Endothelial cell of umbilical vein (primary cell): ENCODE results near the gene TFAP2B.

Source experiments
- EZH2 ChIP-seq: IDR thresholded peaks from 2 replicates; pipeline ENCODE4 v1.6.1; 2012; ENCODE audit warnings: borderline replicate concordance, low read depth, mild to moderate bottlenecking, moderate library complexity, low read length, inconsistent platforms; ENCODE audit not compliant: severe bottlenecking
- FOS ChIP-seq: IDR thresholded peaks from 2 replicates; pipeline ENCODE4 v1.6.1; 2011; ENCODE audit warnings: mild to moderate bottlenecking, low read length, moderate library complexity, borderline replicate concordance; ENCODE audit not compliant: insufficient read depth
- GATA2 ChIP-seq: IDR thresholded peaks from 2 replicates; pipeline ENCODE4 v1.7.0; 2011; ENCODE audit warnings: low read depth, mild to moderate bottlenecking, moderate library complexity, mixed read lengths, low read length; ENCODE audit not compliant: insufficient read length, insufficient read depth
- JUN ChIP-seq: IDR thresholded peaks from 2 replicates; pipeline ENCODE4 v1.6.1; 2011; ENCODE audit warnings: borderline replicate concordance, low read depth; ENCODE audit not compliant: insufficient read length, insufficient read depth
- MYC ChIP-seq: IDR thresholded peaks from one replicate; pipeline ENCODE4 v1.6.1; 2011; ENCODE audit warnings: mild to moderate bottlenecking, low read depth, low read length
- POLR2A ChIP-seq: IDR thresholded peaks from 2 replicates; pipeline ENCODE4 v1.6.1; 2012; ENCODE audit warnings: low read depth, mild to moderate bottlenecking, control low read depth, low read length
- POLR2AphosphoS5 ChIP-seq: IDR thresholded peaks from 2 replicates; pipeline ENCODE4 v1.6.1; 2012; ENCODE audit warnings: low read depth, mild to moderate bottlenecking, control low read depth, low read length, moderate library complexity; ENCODE audit not compliant: insufficient read depth
- TF ChIP-seq, protein P1 (sequence below), 2 donors: IDR thresholded peaks; 1 replicate in 1 of 2; 2 replicates in 1 of 2; pipeline ENCODE4 v1.5.1; 2011; ENCODE audit warnings: low read length in 2 of 2, mild to moderate bottlenecking in 2 of 2, moderate library complexity in 2 of 2, control low read depth in 1 of 2, inconsistent platforms in 1 of 2, low read depth in 1 of 2; ENCODE audit not compliant: insufficient read depth in 1 of 2; ENCODE audit errors: extremely low read depth in 1 of 2
- TF ChIP-seq, protein P2 (sequence below): IDR thresholded peaks from 2 replicates; pipeline ENCODE4 v1.6.1; 2011; ENCODE audit not compliant: insufficient read depth, insufficient read length

DNA sequence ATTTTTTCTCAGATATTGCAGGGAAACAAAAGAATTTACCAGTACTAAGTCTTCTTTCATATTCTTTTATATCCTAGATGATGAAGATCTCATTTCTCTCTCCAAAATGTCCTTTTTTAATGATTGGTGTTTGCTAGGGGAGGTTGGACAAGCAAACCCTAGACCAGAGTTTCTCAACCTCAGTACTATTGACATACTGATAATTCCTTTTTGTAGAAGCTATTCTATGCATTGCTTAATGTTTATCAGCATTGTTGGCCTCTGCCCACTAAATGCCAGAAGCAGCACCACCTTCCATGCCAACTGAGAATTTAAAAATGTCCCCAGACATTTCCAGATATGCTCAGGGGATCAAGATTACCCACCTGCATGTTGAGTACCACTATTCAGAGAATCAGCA lies 14.4 kb upstream of the TFAP2B start:
- TF ChIP-seq EZH2 (no peak), JUN (no peak), GATA2 (no peak), POLR2AphosphoS5 (no peak), POLR2A (no peak), MYC (no peak), FOS (no peak)
- TF ChIP-seq, protein P1, sequence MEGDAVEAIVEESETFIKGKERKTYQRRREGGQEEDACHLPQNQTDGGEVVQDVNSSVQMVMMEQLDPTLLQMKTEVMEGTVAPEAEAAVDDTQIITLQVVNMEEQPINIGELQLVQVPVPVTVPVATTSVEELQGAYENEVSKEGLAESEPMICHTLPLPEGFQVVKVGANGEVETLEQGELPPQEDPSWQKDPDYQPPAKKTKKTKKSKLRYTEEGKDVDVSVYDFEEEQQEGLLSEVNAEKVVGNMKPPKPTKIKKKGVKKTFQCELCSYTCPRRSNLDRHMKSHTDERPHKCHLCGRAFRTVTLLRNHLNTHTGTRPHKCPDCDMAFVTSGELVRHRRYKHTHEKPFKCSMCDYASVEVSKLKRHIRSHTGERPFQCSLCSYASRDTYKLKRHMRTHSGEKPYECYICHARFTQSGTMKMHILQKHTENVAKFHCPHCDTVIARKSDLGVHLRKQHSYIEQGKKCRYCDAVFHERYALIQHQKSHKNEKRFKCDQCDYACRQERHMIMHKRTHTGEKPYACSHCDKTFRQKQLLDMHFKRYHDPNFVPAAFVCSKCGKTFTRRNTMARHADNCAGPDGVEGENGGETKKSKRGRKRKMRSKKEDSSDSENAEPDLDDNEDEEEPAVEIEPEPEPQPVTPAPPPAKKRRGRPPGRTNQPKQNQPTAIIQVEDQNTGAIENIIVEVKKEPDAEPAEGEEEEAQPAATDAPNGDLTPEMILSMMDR (IDR thresholded peaks at IDR 0.05; ENCODE audit: extremely low read depth in 1 of 2, insufficient read depth in 1 of 2, low read depth in 1 of 2, low read length in 2 of 2) = no peak
- TF ChIP-seq, protein P2, sequence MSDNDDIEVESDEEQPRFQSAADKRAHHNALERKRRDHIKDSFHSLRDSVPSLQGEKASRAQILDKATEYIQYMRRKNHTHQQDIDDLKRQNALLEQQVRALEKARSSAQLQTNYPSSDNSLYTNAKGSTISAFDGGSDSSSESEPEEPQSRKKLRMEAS = no peak
